Measurements from ENCODE around the gene EML5. TPM values are rescaled to one million over a fixed set of nuclear protein-coding genes. Genes with fewer than 3 reads are reported as not detected.

EML5 gene
- total RNA-seq, 1 donor from 2014 or later = 0.36 TPM

DNA sequence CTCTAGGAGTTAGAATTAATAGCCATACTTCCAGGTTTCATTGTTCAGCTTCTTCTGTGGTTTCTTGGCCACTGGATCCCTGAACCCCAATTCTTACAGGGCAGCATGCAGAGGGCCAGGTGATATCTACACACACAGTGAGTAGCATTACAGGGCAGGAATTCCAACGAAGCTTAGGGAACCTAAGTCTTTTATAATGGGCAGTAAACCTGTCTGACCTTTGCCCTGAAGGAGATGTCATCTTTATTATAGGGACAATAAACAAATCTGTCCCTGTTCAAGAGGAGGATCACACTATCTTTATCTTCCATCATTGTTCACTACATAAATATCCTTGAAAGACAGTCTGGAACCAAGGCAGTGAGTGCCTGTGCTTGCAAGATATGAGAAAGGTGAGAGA, 11.7 kb upstream of the EML5 start:
- peaks cover 18% of the 10 kb centered on the region for H3K9me3 ChIP-seq (replicated peaks)
- TF ChIP-seq, protein P1, sequence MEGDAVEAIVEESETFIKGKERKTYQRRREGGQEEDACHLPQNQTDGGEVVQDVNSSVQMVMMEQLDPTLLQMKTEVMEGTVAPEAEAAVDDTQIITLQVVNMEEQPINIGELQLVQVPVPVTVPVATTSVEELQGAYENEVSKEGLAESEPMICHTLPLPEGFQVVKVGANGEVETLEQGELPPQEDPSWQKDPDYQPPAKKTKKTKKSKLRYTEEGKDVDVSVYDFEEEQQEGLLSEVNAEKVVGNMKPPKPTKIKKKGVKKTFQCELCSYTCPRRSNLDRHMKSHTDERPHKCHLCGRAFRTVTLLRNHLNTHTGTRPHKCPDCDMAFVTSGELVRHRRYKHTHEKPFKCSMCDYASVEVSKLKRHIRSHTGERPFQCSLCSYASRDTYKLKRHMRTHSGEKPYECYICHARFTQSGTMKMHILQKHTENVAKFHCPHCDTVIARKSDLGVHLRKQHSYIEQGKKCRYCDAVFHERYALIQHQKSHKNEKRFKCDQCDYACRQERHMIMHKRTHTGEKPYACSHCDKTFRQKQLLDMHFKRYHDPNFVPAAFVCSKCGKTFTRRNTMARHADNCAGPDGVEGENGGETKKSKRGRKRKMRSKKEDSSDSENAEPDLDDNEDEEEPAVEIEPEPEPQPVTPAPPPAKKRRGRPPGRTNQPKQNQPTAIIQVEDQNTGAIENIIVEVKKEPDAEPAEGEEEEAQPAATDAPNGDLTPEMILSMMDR (IDR thresholded peaks at IDR 0.05; ENCODE audit: borderline replicate concordance) = no peak
- H3K27me3 ChIP-seq (ENCODE audit: low read depth) = peaks cover 34% of the 10 kb centered on the region
- H3K27ac ChIP-seq (replicated peaks) = no peak overlapping the region
- intact Hi-C loops (cut with micrococcal nuclease) = no loop called here
- H3K4me3 ChIP-seq = no peak overlapping the region
- H3K36me3 ChIP-seq = no peaks in the 10 kb centered on the region
- H3K4me1 ChIP-seq = no peaks in the 10 kb centered on the region
- no peak for DNase-seq

DNA sequence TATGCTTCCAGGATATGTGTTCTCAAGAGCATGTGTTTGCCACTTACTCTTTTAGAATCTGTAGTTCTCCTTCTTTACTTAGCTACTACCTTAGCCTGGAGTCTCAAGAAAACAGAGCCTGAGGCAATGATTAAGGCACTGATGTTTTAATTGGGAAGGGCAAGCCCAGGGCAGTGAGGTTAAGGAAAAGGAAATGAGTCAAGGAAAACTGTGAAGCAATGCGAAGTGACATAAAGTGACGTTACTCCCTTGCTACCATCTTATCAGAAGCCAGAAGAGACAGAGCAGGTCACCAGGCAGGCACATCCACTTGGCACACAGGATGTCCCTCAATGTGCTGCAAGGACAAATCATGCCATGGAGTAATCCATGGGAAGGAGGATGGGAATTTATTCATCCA, 11.3 kb upstream of the EML5 start:
- intact Hi-C loops (cut with micrococcal nuclease) = no loop called here
- Histone ChIP-seq H3K9me3 (replicated peaks) (peaks cover 15% of the 10 kb centered on the region), H3K27ac (replicated peaks) (no peak overlapping the region), H3K27me3 (ENCODE audit: low read depth) (peaks cover 34% of the 10 kb centered on the region), H3K4me3 (no peak overlapping the region), H3K36me3 (no peaks in the 10 kb centered on the region), H3K4me1 (no peaks in the 10 kb centered on the region)
- TF ChIP-seq, protein P1 (IDR thresholded peaks at IDR 0.05; ENCODE audit: borderline replicate concordance) = no peak
- no peak for DNase-seq

DNA sequence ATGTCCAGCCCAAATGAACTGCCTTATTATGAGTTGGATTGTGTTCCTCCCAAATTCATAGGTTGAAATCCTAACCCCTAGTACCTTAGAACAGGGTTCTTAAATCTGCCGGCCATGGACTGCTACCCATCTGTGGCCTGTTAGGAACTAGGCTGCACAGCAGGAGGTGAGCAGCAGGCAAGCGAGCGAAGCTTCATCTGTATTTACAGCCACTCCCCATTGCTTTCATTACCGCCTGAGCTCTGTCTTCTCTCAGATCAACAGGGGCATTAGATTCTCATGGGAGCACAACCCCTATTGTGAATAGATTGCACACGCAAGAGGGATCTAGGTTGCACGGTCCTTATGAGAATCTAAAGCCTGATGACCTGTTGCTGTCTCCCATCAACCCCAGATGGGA, 9.8 kb upstream of the EML5 start:
- peaks cover 34% of the 10 kb centered on the region for H3K27me3 ChIP-seq (ENCODE audit: low read depth)
- DNase-seq = no peak
- no peak overlapping the region for H3K27ac ChIP-seq (replicated peaks)
- intact Hi-C loops (cut with micrococcal nuclease) = no loop called here
- no peaks in the 10 kb centered on the region for H3K36me3 ChIP-seq
- H3K4me3 ChIP-seq = no peak overlapping the region
- TF ChIP-seq, protein P1 (IDR thresholded peaks at IDR 0.05; ENCODE audit: borderline replicate concordance) = no peak
- no peaks in the 10 kb centered on the region for H3K4me1 ChIP-seq
- H3K9me3 ChIP-seq (replicated peaks) = peaks cover under 1% of the 10 kb centered on the region

DNA sequence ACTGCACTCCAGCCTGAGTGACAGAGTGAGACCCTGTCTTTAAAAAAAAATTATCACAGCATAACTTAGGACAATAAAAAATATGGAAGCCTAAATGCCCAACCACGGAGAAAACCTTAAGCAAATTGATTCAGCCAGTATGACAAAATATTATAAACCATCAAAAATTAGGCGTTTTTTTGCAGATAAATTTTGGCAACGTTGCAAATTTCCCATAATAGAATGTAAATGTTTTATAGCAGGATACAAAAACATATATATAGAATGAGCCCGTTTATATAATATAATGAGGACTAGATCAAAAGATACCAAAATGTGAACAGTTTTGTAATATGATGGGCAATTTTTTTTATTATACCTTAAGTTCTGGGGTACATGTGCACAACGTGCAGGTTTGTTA, 6.8 kb upstream of the EML5 start:
- Histone ChIP-seq H3K27ac (replicated peaks) (no peak overlapping the region), H3K4me3 (no peak overlapping the region), H3K27me3 (ENCODE audit: low read depth) (peaks cover 28% of the 10 kb centered on the region), H3K4me1 (no peaks in the 10 kb centered on the region), H3K36me3 (no peaks in the 10 kb centered on the region), H3K9me3 (replicated peaks) (no peaks in the 10 kb centered on the region)
- intact Hi-C loops (cut with micrococcal nuclease) = no loop called here
- DNase-seq = no peak
- TF ChIP-seq, protein P1 (IDR thresholded peaks at IDR 0.05; ENCODE audit: borderline replicate concordance) = no peak

DNA sequence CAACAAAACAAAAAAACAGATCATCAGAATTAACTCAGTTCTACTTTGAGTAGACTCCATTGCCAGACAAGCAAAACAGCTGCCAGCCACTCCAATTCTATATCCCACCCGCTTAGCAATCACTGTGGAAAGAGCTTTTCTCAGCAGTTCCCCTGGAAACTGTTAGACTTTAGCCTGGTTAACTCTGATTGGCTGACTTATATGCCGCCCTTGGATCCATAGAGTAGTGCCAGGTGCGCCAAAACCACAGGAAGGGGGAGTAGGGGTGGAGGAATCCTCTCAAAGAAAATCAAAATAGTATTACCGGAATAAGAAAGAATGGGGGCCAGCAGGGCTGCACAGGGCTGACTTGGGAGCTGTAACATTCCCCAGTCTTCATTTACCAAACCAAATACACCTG, 5.4 kb upstream of the EML5 start:
- Histone ChIP-seq H3K9me3 (replicated peaks) (no peaks in the 10 kb centered on the region), H3K36me3 (no peaks in the 10 kb centered on the region), H3K4me3 (no peak overlapping the region), H3K27me3 (ENCODE audit: low read depth) (peaks cover 17% of the 10 kb centered on the region), H3K27ac (replicated peaks) (no peak overlapping the region), H3K4me1 (peaks cover 4% of the 10 kb centered on the region)
- intact Hi-C loops (cut with micrococcal nuclease) = no loop called here
- TF ChIP-seq, protein P1 (IDR thresholded peaks at IDR 0.05; ENCODE audit: borderline replicate concordance) = no peak
- no peak for DNase-seq

DNA sequence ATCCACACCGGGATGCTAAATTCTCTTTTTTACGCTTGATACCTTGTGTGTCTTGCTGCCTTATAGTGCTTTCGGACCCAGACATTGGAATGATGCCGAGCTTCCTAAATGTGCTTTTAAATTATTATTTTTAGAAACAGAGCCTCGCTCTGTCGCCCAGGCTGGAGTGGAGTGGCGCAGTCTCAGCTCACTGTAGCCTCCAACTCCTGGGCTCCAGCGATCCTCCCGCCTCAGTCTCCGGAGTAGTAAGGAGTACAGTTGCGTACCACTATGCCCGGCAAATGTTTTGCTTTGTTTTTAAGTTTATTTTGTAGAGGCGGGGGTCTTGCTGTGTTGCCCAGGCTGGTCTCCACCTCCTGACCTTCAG, 489 bp upstream of the EML5 start:
- Histone ChIP-seq H3K9me3 (replicated peaks) (no peaks in the 10 kb centered on the region), H3K27ac (replicated peaks) (peak overlapping the region; percentile 26), H3K4me1 (peaks cover 18% of the 10 kb centered on the region), H3K27me3 (ENCODE audit: low read depth) (peaks cover 11% of the 10 kb centered on the region), H3K4me3 (peak overlapping the region; percentile 75), H3K36me3 (no peaks in the 10 kb centered on the region)
- no peak for DNase-seq
- intact Hi-C loops (cut with micrococcal nuclease) = no loop called here
- TF ChIP-seq, protein P1 (IDR thresholded peaks at IDR 0.05; ENCODE audit: borderline replicate concordance) = no peak
